ENCODE measurements around the gene TMC1.

Gene TMC1

GRCh38 chr9:72685911-72686310 is 164.5 kb downstream of the TMC1 start:
- no peak for DNase-seq

- no peak for DNase-seq
Observed at GRCh38 chr9:72687331-72687730, 165.9 kb downstream of the TMC1 start.

GRCh38 chr9:72691671-72692070 is 170.3 kb downstream of the TMC1 start:
- DNase-seq = no peak

- no peak for DNase-seq
Observed at GRCh38 chr9:72695365-72695764, 174.0 kb downstream of the TMC1 start.

- no peak for DNase-seq
Observed at GRCh38 chr9:72696511-72696910, 175.1 kb downstream of the TMC1 start.

GRCh38 chr9:72701510-72701909 is 180.1 kb downstream of the TMC1 start:
- no peak for DNase-seq

GRCh38 chr9:72703574-72703973 is 182.2 kb downstream of the TMC1 start:
- DNase-seq = no peak

- DNase-seq = no peak
Observed at GRCh38 chr9:72704688-72705375, 183.4 kb downstream of the TMC1 start.

- DNase-seq = no peak
Observed at GRCh38 chr9:72718503-72718902, 197.1 kb downstream of the TMC1 start.

GRCh38 chr9:72721067-72721466 is 199.7 kb downstream of the TMC1 start:
- no peak for DNase-seq

GRCh38 chr9:72726947-72727346 is 205.5 kb downstream of the TMC1 start:
- no peak for DNase-seq

GRCh38 chr9:72728031-72728770 is 206.8 kb downstream of the TMC1 start:
- no peak for DNase-seq

GRCh38 chr9:72733895-72734294 is 212.5 kb downstream of the TMC1 start:
- DNase-seq = no peak

- no peak for DNase-seq
Observed at GRCh38 chr9:72734631-72735030, 213.2 kb downstream of the TMC1 start.

GRCh38 chr9:72743836-72744235 is 222.4 kb downstream of the TMC1 start:
- DNase-seq = no peak

- DNase-seq = no peak
Observed at GRCh38 chr9:72749276-72749675, 227.9 kb downstream of the TMC1 start.

- no peak for DNase-seq
Observed at GRCh38 chr9:72751541-72751940, 230.1 kb downstream of the TMC1 start.

- DNase-seq = no peak
Observed at GRCh38 chr9:72753266-72753893, 232.0 kb downstream of the TMC1 start.

GRCh38 chr9:72755836-72756235 is 234.4 kb downstream of the TMC1 start:
- DNase-seq = no peak

- DNase-seq = no peak
Observed at GRCh38 chr9:72758944-72759343, 237.5 kb downstream of the TMC1 start.

GRCh38 chr9:72763022-72763421 is 241.6 kb downstream of the TMC1 start:
- DNase-seq = no peak

GRCh38 chr9:72769546-72769945 is 248.1 kb downstream of the TMC1 start:
- DNase-seq = no peak

GRCh38 chr9:72772661-72773060 is 251.3 kb downstream of the TMC1 start:
- no peak for DNase-seq

- DNase-seq = no peak
Observed at GRCh38 chr9:72773570-72773969, 252.2 kb downstream of the TMC1 start.

All from activated CD4-positive, alpha-beta T cell treated with anti-CD3 and anti-CD28 coated beads, Interleukin-2, amount 50 U/mL, for 4 hours (primary cell).